Activated T-cell treated with anti-CD3 and anti-CD28 coated beads, Interleukin-2, amount 50 U/mL, for 72 hours (primary cell): ENCODE measurements around the gene GFI1. TPM values are rescaled to one million over a fixed set of nuclear protein-coding genes. Genes with fewer than 3 reads are reported as not detected.
A peak's percentile ranks its signal among the peaks of the same experiment; 100 is the strongest.

Source experiments
- ATAC-seq, 2 donors: fragments of 150-1000 bp; cut with Tn5 transposase; replicated peaks in 1 of 2; 2 replicates each; pipeline ENCODE4 v1.10.0; 2021; ENCODE audit warnings: moderate library complexity in 2 of 2, mild to moderate bottlenecking in 1 of 2
- DNase-seq, 2 donors: peaks; one replicate each; pipeline ENCODE4 v3.0.0; 2021 to 2022; ENCODE audit warnings: mixed read lengths in 1 of 2
- H3K27ac Mint-ChIP-seq: one replicate; pipeline ENCODE4 v1.8.0; 2022; ENCODE audit warnings: mild to moderate bottlenecking, moderate library complexity, mixed read lengths
- H3K27me3 Mint-ChIP-seq: one replicate; pipeline ENCODE4 v1.8.0; 2022; ENCODE audit warnings: low read depth, mixed read lengths
- H3K36me3 Mint-ChIP-seq, 2 donors: one replicate each; pipeline ENCODE4 v1.8.0; 2022; ENCODE audit warnings: mixed read lengths in 2 of 2, mild to moderate bottlenecking in 1 of 2; ENCODE audit not compliant: insufficient read depth in 2 of 2
- H3K4me1 Mint-ChIP-seq: one replicate; pipeline ENCODE4 v1.8.0; 2022; ENCODE audit warnings: low read depth, mixed read lengths
- H3K4me3 Mint-ChIP-seq, 2 donors: one replicate each; pipeline ENCODE4 v1.8.0; 2022; ENCODE audit warnings: mild to moderate bottlenecking in 2 of 2, mixed read lengths in 2 of 2, moderate library complexity in 2 of 2
- H3K9me3 Mint-ChIP-seq, 2 donors: one replicate each; pipeline ENCODE4 v1.8.0; 2022; ENCODE audit warnings: mixed read lengths in 2 of 2
- total RNA-seq, 2 donors: library from RNA; stranded (reverse); gene quantifications; one replicate each; pipeline ENCODE4 v1.2.3, GENCODE V29; 2022

The GFI1 gene
- total RNA-seq, 2 donors from 2014 or later, result 96.5 to 117 TPM

DNA sequence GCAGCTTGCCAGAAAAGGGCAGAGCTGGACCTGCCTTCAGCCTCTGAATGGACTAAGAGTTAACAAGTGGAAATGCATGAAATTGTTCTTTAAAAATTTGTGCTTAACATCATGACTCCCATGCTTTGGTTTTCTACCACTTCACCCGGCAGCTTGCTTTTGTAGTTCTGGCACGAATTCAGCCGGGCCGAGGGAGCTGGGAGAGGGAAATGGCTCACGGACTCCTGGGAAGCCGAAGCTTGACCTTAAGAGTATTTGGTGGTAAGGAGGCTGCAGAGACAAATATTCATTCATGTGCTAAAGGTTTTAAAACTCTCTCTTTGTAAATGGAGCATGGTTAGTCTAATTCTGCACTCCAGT, 17.2 kb upstream of the GFI1 start:
- H3K36me3 Mint-ChIP-seq, result peaks cover 0 to 4% of the 10 kb centered on the region in 2 donors
- ATAC-seq, result no peak
- no peaks in the 10 kb centered on the region for H3K27me3 Mint-ChIP-seq
- peak overlapping the region; percentile 1 for H3K27ac Mint-ChIP-seq
- no peak overlapping the region for H3K4me3 Mint-ChIP-seq
- no peak for DNase-seq
- no peaks in the 10 kb centered on the region for H3K9me3 Mint-ChIP-seq
- peaks cover 43% of the 10 kb centered on the region for H3K4me1 Mint-ChIP-seq

DNA sequence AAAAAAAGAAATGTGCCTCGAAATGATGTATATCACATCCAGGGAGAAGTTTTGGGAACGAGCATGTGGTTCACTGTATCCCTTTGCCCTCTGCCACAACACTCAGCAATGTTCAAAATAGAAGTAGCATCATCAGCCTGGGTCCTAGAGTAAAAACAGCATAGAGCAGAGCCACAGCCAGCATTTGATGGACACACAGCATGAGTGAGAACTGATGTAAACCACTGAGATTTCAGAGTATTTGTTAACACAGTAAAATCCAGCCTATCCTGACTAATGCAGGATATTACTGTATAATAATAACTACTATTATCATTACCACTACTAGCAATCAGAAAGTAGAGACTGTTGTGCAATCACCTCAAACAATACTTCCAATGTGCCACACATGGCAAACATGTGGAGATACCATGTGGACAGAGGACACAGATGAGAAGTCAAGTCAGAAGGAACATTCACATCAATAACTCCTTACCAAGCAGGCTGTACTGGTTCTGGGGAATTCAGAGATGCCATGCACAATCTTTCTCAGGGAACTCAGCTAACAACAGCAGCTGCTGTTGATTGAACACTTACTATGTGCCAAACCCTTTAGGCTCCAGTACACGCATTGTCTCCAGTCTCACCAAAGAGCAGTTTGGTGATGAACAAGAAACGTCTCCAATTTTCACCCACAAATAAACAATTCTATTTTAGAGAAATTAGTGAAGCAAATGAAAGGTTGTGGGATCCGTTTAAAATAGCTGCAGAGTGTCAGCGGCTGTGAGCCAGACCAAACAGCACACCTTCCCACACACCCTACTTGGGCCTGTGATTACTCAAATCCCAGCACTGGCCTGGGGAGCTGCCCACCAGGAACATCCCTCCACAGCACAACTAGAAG, 16.6 kb upstream of the GFI1 start:
- Mint-ChIP-seq H3K27ac (peak overlapping the region; percentile 1), H3K27me3 (no peaks in the 10 kb centered on the region), H3K9me3 (no peaks in the 10 kb centered on the region)

DNA sequence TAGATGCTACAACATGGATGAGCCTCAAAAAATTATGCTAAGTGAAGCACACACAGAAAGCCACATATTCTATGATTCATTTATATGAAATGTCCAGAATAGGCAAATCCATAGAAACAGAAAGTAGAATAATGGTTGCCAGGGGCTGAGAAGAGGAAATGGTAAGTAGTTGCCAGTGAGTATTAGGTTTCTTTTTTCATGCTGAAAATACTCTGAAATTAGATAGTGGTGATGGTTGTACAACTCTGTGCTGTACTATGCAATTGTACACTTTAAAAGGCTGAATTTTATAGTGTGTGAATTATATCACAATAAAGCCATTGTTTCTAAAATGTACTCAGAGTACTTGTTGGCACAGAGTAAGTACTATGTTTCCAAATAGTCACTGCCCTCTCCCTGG, 15.5 kb upstream of the GFI1 start:
- no peaks in the 10 kb centered on the region for H3K27me3 Mint-ChIP-seq
- peaks cover 3 to 4% of the 10 kb centered on the region in 2 donors for H3K36me3 Mint-ChIP-seq
- peaks cover 43% of the 10 kb centered on the region for H3K4me1 Mint-ChIP-seq
- no peaks in the 10 kb centered on the region for H3K9me3 Mint-ChIP-seq
- no peak for DNase-seq
- ATAC-seq, result peak; percentile 37 to 52
- peak overlapping the region in 1 of 2 donors; percentile 52 for H3K4me3 Mint-ChIP-seq
- H3K27ac Mint-ChIP-seq, result peak overlapping the region; percentile 59

More for the DNA sequence above, 16.6 kb upstream of the GFI1 start:
- DNase-seq (no peak), ATAC-seq (peak; percentile 8 to 12)
- Mint-ChIP-seq H3K36me3 (peaks cover 2 to 4% of the 10 kb centered on the region in 2 donors), H3K4me1 (peaks cover 43% of the 10 kb centered on the region), H3K4me3 (no peak overlapping the region)

DNA sequence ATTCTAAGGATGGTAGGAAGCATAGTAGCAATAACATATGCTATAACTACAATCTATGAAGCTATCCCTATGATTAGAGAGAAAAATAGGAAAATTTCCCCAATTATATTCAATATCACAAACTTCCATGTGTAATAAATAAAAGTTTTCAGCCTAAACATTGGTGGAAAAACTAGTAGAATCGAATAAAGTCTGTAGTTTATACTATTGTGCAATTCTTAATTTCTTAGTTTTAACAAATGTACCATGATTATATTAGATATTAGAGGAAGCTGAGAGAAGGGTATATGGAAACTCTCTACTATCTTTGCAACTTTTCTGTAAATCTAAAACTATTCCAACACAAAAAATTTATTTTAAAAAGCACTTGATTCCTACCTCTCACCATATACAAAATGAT, 13.8 kb upstream of the GFI1 start:
- Mint-ChIP-seq H3K27me3 (no peaks in the 10 kb centered on the region), H3K27ac (no peak overlapping the region), H3K4me1 (peaks cover 45% of the 10 kb centered on the region), H3K9me3 (no peaks in the 10 kb centered on the region), H3K36me3 (peaks cover 3% of the 10 kb centered on the region in 2 donors), H3K4me3 (no peak overlapping the region)
- ATAC-seq, result no peak
- no peak for DNase-seq

DNA sequence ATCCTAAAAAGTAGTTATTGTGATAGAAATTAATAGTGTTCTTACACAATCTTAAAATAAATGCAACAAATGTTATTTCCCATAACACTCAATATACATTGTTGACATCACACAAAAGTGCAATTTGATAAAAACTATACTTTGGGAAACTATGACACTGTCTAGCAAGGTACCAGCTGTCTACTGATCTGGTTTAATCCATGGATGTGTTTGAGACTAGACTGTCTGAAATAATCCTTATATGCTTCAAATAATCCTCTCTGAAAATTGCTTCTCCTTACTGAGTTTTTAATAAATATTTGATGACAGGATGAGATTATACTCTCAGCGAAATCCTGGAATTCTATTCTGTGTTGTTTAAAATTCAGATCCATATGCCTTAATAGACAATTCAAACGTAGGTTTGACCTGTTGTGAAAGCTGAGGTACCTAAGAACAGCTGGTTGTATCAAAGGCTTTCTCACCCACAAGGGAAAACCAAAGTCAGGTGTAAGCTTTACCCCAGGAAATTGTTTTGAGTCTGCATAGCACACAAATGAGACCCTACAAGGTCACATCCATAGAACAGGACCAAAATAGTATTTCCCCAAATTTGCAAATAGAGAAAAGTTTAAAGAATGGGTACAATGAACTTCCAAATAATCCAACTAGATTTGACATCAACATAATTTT, 8.8 kb upstream of the GFI1 start:
- ATAC-seq (peak; percentile 65 to 68), DNase-seq (no peak)
- Mint-ChIP-seq H3K36me3 (peaks cover 3 to 4% of the 10 kb centered on the region in 2 donors), H3K4me3 (no peak overlapping the region), H3K4me1 (peaks cover 44% of the 10 kb centered on the region), H3K9me3 (no peaks in the 10 kb centered on the region), H3K27ac (no peak overlapping the region), H3K27me3 (no peaks in the 10 kb centered on the region)

DNA sequence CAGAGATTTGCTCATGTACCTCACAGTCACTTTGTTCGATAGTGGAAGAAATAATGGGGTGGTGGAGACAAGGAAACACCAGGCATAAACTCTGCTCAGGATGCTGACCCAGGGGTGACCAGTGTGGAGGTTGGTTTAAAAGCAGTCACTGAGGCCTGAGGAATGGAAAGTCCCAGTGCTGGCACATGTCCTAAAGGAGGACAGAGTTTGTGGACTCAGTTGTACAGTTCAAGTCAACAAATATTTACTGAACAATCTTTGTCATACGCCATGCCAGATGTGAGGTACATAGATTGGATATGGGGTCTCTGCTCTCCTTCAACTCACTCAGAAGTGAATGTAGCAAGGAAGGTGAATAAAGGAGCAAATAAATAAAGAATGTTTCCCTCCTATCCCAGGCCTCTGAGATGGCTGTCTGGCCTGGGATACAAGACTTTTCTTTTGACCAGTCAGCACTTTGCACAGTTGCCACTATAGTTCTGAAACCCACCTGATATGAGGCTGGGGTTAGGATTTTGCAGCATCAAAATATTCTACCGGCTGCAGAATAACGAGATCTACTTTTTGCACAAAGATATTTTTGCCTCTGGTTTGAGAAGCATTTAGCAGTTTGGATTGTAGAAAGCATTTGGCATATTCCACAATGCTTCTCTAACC, 7.9 kb upstream of the GFI1 start:
- peaks cover 3 to 4% of the 10 kb centered on the region in 2 donors for H3K36me3 Mint-ChIP-seq
- ATAC-seq (no peak), DNase-seq (no peak)
- no peaks in the 10 kb centered on the region for H3K9me3 Mint-ChIP-seq
- no peak overlapping the region for H3K27ac Mint-ChIP-seq
- no peaks in the 10 kb centered on the region for H3K27me3 Mint-ChIP-seq
- H3K4me1 Mint-ChIP-seq, result peaks cover 45% of the 10 kb centered on the region
- H3K4me3 Mint-ChIP-seq, result peak overlapping the region in 1 of 2 donors; percentile 2

DNA sequence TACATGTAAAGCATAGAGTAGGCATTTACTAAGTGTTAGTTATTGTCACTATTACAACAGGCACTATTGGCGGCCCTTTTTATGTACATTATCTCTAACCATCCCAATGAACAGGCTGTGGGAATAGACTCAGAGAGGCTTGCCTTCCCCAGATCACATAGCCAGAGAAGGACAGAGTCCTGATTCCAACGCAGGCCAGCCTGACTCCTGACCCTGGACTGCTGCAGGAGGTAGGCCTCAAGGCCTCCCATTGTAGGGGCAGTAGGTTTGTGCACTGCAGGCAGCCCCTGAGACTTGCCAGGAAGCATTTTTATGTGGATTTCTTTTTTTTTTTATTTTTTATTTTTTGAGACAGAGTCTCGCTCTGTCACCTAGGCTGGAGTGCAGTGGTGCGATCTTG, 6.4 kb upstream of the GFI1 start:
- H3K4me3 Mint-ChIP-seq, result no peak overlapping the region
- H3K9me3 Mint-ChIP-seq, result no peaks in the 10 kb centered on the region
- DNase-seq (no peak), ATAC-seq (peak in 1 of 2 donors; percentile 28)
- H3K27ac Mint-ChIP-seq, result no peak overlapping the region
- no peaks in the 10 kb centered on the region for H3K27me3 Mint-ChIP-seq
- H3K36me3 Mint-ChIP-seq, result peaks cover 0 to 4% of the 10 kb centered on the region in 2 donors
- peaks cover 60% of the 10 kb centered on the region for H3K4me1 Mint-ChIP-seq

DNA sequence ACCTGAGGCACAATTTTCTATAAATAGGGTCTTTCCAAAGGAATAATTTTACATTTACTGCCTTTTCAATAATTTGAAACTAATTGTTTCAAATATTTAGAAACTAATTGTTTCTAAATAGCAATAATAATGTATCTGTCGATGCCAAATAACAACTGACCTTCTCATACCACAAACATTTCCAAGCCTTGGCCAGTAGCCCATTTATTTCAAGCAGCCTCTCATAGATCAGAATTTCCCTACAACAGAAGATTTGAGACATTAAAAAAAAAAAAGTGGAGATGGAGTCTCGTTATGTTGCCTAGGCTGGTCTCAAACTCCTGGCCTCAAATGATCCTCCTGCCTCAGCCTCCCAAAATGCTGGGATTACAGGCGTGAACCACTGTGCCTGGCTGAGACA, 2.1 kb upstream of the GFI1 start:
- H3K9me3 Mint-ChIP-seq, result no peaks in the 10 kb centered on the region
- H3K27me3 Mint-ChIP-seq, result no peaks in the 10 kb centered on the region
- no peak for ATAC-seq
- peak overlapping the region; percentile 89 to 99 for H3K4me3 Mint-ChIP-seq
- H3K27ac Mint-ChIP-seq, result peak overlapping the region; percentile 88
- peaks cover 46% of the 10 kb centered on the region for H3K4me1 Mint-ChIP-seq
- no peak for DNase-seq
- H3K36me3 Mint-ChIP-seq, result peaks cover 8% of the 10 kb centered on the region in 2 donors

DNA sequence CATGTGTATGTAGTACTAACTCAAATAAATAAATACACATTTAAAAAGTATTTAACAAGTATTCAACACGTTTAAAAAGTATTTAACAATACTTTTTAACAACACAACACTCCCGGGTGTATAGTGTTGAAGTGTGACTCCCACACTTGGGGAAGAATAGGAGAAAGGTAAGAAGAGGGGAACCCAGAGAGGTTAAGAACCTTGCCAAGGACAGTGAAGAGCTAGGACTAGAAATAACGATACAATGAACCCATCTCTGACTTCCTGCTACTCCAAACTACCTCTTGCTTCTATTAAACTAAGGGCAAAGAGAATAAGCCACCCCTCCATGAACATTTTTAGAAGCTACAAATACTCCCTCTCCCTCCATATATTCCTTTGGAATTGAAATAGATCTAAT, 1.7 kb upstream of the GFI1 start:
- DNase-seq (no peak), ATAC-seq (no peak)
- peaks cover 46% of the 10 kb centered on the region for H3K4me1 Mint-ChIP-seq
- H3K36me3 Mint-ChIP-seq, result peaks cover 8 to 9% of the 10 kb centered on the region in 2 donors
- H3K27ac Mint-ChIP-seq, result peak overlapping the region; percentile 88
- peak overlapping the region; percentile 89 to 99 for H3K4me3 Mint-ChIP-seq
- H3K9me3 Mint-ChIP-seq, result no peaks in the 10 kb centered on the region
- H3K27me3 Mint-ChIP-seq, result no peaks in the 10 kb centered on the region

DNA sequence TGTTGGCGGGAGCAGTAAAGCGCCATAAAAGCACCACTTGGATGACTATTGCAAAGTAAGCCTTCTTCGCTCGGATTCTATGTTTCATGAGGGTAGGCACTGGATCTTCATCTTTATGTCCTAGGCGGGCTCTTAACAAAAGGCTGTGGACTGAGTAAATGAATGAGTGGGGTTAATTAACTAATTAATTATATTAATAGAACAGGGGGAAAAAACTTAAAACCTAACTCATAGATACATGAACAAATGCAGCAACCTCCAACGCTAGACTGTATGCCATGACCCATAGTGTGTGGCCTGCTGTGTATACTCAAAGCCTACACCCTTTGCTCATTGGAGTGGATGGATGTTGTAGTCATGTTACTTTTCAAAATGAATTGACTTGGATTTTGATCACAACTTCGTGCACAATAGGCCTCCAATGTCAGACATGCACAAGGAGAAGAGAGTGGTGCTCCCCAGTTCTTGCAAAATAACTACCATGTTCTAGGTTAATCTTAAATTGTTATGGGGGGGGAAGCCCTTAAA, 417 bp upstream of the GFI1 start:
- Mint-ChIP-seq H3K4me3 (peak overlapping the region; percentile 89 to 99), H3K36me3 (peaks cover 12 to 18% of the 10 kb centered on the region in 2 donors), H3K27me3 (no peaks in the 10 kb centered on the region), H3K9me3 (no peaks in the 10 kb centered on the region), H3K4me1 (peaks cover 35% of the 10 kb centered on the region), H3K27ac (peak overlapping the region; percentile 63)
- no peak for DNase-seq
- ATAC-seq, result no peak

DNA sequence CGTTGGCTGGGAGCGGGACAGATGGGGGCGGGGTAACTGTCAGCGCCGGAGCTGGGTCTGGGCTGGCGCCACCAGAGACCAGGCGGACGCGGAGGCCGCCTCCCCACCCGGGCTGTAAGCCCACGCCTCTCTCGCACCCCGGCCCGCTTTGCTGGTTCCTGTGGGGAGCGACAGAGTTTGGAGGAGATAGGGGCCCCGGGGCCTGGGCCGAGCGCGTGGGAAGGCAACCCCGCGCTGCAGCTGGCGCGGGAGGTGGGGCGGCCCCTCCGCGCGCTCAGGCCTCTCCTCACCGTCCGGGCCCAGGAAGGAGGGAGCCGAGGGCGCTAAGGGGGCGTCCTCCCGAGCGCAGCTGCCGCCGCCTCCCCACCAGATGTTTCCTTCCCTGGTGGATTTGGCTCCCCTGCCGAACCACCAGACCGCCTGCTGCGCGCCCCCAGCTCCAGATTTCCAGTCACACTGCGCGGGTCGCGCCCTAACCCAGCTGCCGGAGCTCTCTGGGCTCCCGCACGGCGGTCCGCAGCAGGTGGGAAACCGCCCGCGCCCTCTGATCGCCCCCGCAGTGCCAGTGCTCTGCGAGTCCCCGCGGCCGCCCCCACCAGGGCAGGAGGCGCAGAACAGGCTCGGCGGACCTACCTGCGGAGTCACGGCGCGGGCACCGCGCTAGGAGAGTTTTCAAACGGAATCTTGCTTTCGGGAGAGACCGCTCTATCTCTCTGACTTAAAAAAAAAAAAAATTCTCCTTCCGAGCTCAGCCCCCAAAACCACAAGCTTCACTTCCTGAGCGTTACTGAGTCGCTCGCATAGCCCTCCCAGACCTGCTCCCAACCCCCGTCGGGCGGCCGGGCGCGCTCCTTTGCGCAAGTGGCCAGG, 1.1 kb downstream of the GFI1 start:
- no peaks in the 10 kb centered on the region for H3K27me3 Mint-ChIP-seq
- H3K9me3 Mint-ChIP-seq, result no peaks in the 10 kb centered on the region
- peaks cover 12 to 29% of the 10 kb centered on the region in 2 donors for H3K36me3 Mint-ChIP-seq
- H3K4me1 Mint-ChIP-seq, result peaks cover 29% of the 10 kb centered on the region
- peak overlapping the region; percentile 89 to 99 for H3K4me3 Mint-ChIP-seq
- DNase-seq (peak; percentile 93 to 96), ATAC-seq (peak; percentile 65 to 67)
- peak overlapping the region; percentile 92 for H3K27ac Mint-ChIP-seq
